ENCODE measurements around the gene HECTD2. TPM values are rescaled to one million over a fixed set of nuclear protein-coding genes. Genes with fewer than 3 reads are reported as not detected.

Gene HECTD2
- total RNA-seq, 3 donors from 2014 or later = 4.9 to 15.9 (median 5.5) TPM

- Histone ChIP-seq H3K9me3 (no peaks in the 10 kb centered on the region), H3K36me3 (ENCODE audit: low read depth) (no peaks in the 10 kb centered on the region), H3K4me3 (no peak overlapping the region), H3K4me1 (ENCODE audit: low read depth) (peaks cover 5% of the 10 kb centered on the region)
- DNase-seq (no peak), ATAC-seq (no peak)
- TF ChIP-seq, protein P1, sequence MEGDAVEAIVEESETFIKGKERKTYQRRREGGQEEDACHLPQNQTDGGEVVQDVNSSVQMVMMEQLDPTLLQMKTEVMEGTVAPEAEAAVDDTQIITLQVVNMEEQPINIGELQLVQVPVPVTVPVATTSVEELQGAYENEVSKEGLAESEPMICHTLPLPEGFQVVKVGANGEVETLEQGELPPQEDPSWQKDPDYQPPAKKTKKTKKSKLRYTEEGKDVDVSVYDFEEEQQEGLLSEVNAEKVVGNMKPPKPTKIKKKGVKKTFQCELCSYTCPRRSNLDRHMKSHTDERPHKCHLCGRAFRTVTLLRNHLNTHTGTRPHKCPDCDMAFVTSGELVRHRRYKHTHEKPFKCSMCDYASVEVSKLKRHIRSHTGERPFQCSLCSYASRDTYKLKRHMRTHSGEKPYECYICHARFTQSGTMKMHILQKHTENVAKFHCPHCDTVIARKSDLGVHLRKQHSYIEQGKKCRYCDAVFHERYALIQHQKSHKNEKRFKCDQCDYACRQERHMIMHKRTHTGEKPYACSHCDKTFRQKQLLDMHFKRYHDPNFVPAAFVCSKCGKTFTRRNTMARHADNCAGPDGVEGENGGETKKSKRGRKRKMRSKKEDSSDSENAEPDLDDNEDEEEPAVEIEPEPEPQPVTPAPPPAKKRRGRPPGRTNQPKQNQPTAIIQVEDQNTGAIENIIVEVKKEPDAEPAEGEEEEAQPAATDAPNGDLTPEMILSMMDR (IDR thresholded peaks at IDR 0.05) = no peak
- intact Hi-C loops (cut with DNase I, micrococcal nuclease) = no loop called here
Measured at GRCh38 chr10:91418416-91418815, 8.3 kb downstream of the HECTD2 start.

GRCh38 chr10:91420868-91421267, 10.7 kb downstream of the HECTD2 start:
- DNase-seq (no peak), ATAC-seq (no peak)
- Histone ChIP-seq H3K4me3 (no peak overlapping the region), H3K4me1 (ENCODE audit: low read depth) (peaks cover 5% of the 10 kb centered on the region), H3K9me3 (no peaks in the 10 kb centered on the region), H3K36me3 (ENCODE audit: low read depth) (no peaks in the 10 kb centered on the region)
- intact Hi-C loops (cut with DNase I, micrococcal nuclease) = no loop called here
- TF ChIP-seq, protein P1 (IDR thresholded peaks at IDR 0.05) = no peak

GRCh38 chr10:91422915-91423314, 12.8 kb downstream of the HECTD2 start:
- TF ChIP-seq, protein P1 (IDR thresholded peaks at IDR 0.05) = no peak
- intact Hi-C loops (cut with DNase I, micrococcal nuclease) = no loop called here
- Histone ChIP-seq H3K4me3 (no peak overlapping the region), H3K9me3 (no peaks in the 10 kb centered on the region), H3K36me3 (ENCODE audit: low read depth) (no peaks in the 10 kb centered on the region), H3K4me1 (ENCODE audit: low read depth) (no peaks in the 10 kb centered on the region)
- ATAC-seq (no peak), DNase-seq (no peak)

DNA sequence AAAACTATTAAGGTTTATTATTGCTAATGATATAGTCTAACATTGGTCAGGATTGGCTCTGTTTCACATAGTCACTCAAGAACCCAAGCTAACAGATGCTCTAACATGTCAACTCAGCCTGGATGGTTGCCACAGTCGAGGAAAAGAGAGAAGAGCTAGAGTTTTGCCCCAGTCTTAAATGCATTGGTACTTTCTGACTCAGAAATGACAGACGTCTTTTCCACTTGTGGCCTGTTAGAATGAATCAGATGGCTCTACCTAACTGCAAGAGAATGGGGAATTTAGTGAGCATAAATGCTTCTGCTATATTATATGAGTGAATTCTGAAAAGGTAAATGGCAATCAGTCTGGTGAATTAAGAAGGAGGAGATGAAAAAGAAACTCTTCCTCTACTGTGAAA, 13.9 kb downstream of the HECTD2 start:
- Histone ChIP-seq H3K4me1 (ENCODE audit: low read depth) (no peaks in the 10 kb centered on the region), H3K36me3 (ENCODE audit: low read depth) (no peaks in the 10 kb centered on the region), H3K9me3 (no peaks in the 10 kb centered on the region), H3K4me3 (no peak overlapping the region)
- intact Hi-C loops (cut with DNase I, micrococcal nuclease) = no loop called here
- TF ChIP-seq, protein P1 (IDR thresholded peaks at IDR 0.05) = no peak
- ATAC-seq (no peak), DNase-seq (no peak)

DNA sequence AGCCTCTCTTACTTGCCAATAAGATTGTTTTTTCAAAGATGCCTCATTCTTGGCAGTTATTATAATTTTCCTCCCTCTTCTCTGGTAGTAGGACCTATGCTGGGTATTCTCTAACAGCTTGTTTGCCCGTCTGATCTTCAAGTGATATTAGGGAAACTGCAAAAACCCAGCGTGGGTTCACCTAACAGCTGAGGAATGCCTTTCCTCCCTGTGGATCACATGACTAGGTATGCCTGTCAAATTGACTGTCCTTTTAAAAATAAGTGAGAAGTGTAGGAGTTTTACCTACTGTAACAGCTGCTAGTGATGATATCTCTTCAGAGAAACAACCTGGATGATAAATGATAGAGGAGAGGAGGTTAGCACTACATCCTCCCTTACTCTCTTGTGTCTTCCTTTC, 22.0 kb downstream of the HECTD2 start:
- ATAC-seq (no peak), DNase-seq (no peak)
- TF ChIP-seq, protein P1 (IDR thresholded peaks at IDR 0.05) = no peak
- intact Hi-C loops (cut with DNase I, micrococcal nuclease) = no loop called here
- Histone ChIP-seq H3K36me3 (ENCODE audit: low read depth) (no peaks in the 10 kb centered on the region), H3K9me3 (no peaks in the 10 kb centered on the region), H3K4me3 (no peak overlapping the region), H3K4me1 (ENCODE audit: low read depth) (no peaks in the 10 kb centered on the region)

DNA sequence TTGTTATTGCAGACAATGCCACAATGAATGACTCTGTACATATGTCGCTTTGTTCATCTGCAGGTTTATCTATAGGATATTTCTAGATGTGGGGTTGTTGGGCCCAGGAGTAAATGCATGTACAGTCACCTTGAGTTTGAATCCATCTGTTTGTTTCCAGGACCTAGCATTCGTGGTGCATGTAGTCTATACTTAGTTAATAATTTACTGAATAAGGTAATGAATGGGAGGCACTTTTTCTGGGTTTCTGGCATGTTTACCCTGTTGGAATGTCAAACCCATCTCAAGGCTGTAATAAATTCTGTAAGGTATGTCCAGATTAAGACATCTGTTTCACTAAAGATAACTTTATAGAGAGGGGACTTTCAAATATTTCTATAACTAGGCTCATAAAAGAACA, 23.5 kb downstream of the HECTD2 start:
- Histone ChIP-seq H3K9me3 (no peaks in the 10 kb centered on the region), H3K36me3 (ENCODE audit: low read depth) (no peaks in the 10 kb centered on the region), H3K4me1 (ENCODE audit: low read depth) (no peaks in the 10 kb centered on the region), H3K4me3 (no peak overlapping the region)
- ATAC-seq (no peak), DNase-seq (no peak)
- TF ChIP-seq, protein P1 (IDR thresholded peaks at IDR 0.05) = no peak
- intact Hi-C loops (cut with DNase I, micrococcal nuclease) = no loop called here
